ENCODE data around the gene IL6. TPM values are rescaled to one million over a fixed set of nuclear protein-coding genes. Genes with fewer than 3 reads are reported as not detected.

Gene IL6
- total and polyA plus RNA-seq, 2 of the 8 experiments (the other 6 are each of a cell fraction or from before 2014, with no cell fraction given), result 0.12 to 0.41 TPM

- H4K91ac ChIP-seq (replicated peaks; ENCODE audit: insufficient read length, low read length), result no peak overlapping the region
- H2BK120ac ChIP-seq (replicated peaks; ENCODE audit: low read depth, low read length), result no peak overlapping the region
- peak overlapping the region; percentile 26; the same call in 1 of the 2 replicates for H2BK20ac ChIP-seq (ENCODE audit: low read length)
- no peak overlapping the region for H2AFZ ChIP-seq (ENCODE audit: low read length)
- no peak overlapping the region for H3K27ac ChIP-seq (ENCODE audit: low read depth, low read length)
- H3K4me1 ChIP-seq (replicated peaks in 1 of 4; ENCODE audit: control insufficient read depth in 3 of 4, insufficient read depth in 4 of 4, low read length in 3 of 4), result peaks cover 0 to 2% (median 0%) of the 10 kb centered on the region in 4 experiments; a peak in 1 of 7 replicates
- no peak overlapping the region for H2AK5ac ChIP-seq (ENCODE audit: low read depth, low read length)
- H3K4me3 ChIP-seq (ENCODE audit: extremely low read depth in 1 of 4, insufficient read depth in 2 of 4, low read depth in 3 of 4, low read length in 4 of 4), result no peak overlapping the region
- H3K4ac ChIP-seq (replicated peaks; ENCODE audit: insufficient read length, low read depth, low read length), result no peak overlapping the region
- no peaks in the 10 kb centered on the region for H3K79me1 ChIP-seq (ENCODE audit: low read depth, low read length)
- no peaks in the 10 kb centered on the region for H4K20me1 ChIP-seq (replicated peaks in 1 of 2; ENCODE audit: control insufficient read depth in 1 of 2, insufficient read depth in 2 of 2, low read length in 2 of 2)
- ChIA-PET CTCF (ENCODE audit: partially characterized antibody) (interaction anchor here (0.9 to 6.0 kb wide), 4 partner anchors 8 to 159 kb away, joined by 3 to 56 read pairs (median 8); partner anchors contain the start of gene IL6), POLR2A (ENCODE audit: partially characterized antibody) (interaction anchor here (1.0 to 1.1 kb wide), 3 partner anchors 10 to 114 kb away, joined by 3 to 4 read pairs (median 3); no protein-coding TSS in a partner anchor)
- H3K9ac ChIP-seq (replicated peaks in 1 of 4; ENCODE audit: extremely low read depth in 1 of 4, low read depth in 3 of 4, low read length in 3 of 4), result no peak overlapping the region
- no peak overlapping the region for H4K8ac ChIP-seq (ENCODE audit: extremely low read depth, insufficient read depth, low read length)
- H3K23ac ChIP-seq (ENCODE audit: insufficient read length), result no peak overlapping the region
- no peaks in the 10 kb centered on the region for H3K27me3 ChIP-seq (replicated peaks in 1 of 4; ENCODE audit: control insufficient read depth in 3 of 4, extremely low read depth in 1 of 4, insufficient read depth in 3 of 4, low read length in 3 of 4)
- no peak overlapping the region for H2BK5ac ChIP-seq (ENCODE audit: low read depth, low read length)
- no peak overlapping the region for H2BK12ac ChIP-seq (ENCODE audit: low read depth, low read length)
- H4K5ac ChIP-seq (ENCODE audit: insufficient read length, low read depth, low read length), result no peak overlapping the region
- no peak overlapping the region for H3K56ac ChIP-seq (replicated peaks; ENCODE audit: insufficient read length, low read depth, low read length)
- no peak overlapping the region for H3K18ac ChIP-seq (ENCODE audit: extremely low read depth, low read length)
- no peaks in the 10 kb centered on the region for H3K9me3 ChIP-seq (ENCODE audit: insufficient read depth in 2 of 2, low read depth in 1 of 2, low read length in 1 of 2)
- no peaks in the 10 kb centered on the region for H3K23me2 ChIP-seq (ENCODE audit: low read depth, low read length)
- no peak overlapping the region for H3K14ac ChIP-seq (ENCODE audit: insufficient read length)
- H3K36me3 ChIP-seq (ENCODE audit: control insufficient read depth in 2 of 4, insufficient read depth in 4 of 4, low read length in 3 of 4), result no peaks in the 10 kb centered on the region
- no peak overlapping the region for H3K4me2 ChIP-seq (ENCODE audit: insufficient read depth in 1 of 2, low read depth in 2 of 2, low read length in 2 of 2)
- 45% methylated on average over 1 of the region's 1 CpG; no CpG with 5 or more reads in 1 of the 2 experiments for WGBS, 2 experiments (ENCODE audit: extremely low coverage in 1 of 2, insufficient coverage in 1 of 2, insufficient read length in 1 of 2, insufficient replicate concordance in 2 of 2, low coverage in 1 of 2, low lambda C conversion rate in 2 of 2, missing lambda C conversion rate in 1 of 2)
- no peak for DNase-seq (ENCODE audit: low read depth in 1 of 2, low spot score in 2 of 2)
- no peak for FAIRE-seq
- H2BK15ac ChIP-seq (ENCODE audit: low read length), result no peak overlapping the region
- no peaks in the 10 kb centered on the region for H3K79me2 ChIP-seq (ENCODE audit: control insufficient read depth in 1 of 2, insufficient read depth in 2 of 2, low read length in 2 of 2)
- TF ChIP-seq JUND (IDR thresholded peaks at IDR 0.05; ENCODE audit: low read length) (no peak), SIRT6 (IDR thresholded peaks at IDR 0.05; ENCODE audit: low read length) (no peak), NRF1 (IDR thresholded peaks at IDR 0.05; ENCODE audit: low read depth, low read length) (no peak), RXRA (IDR thresholded peaks at IDR 0.05; ENCODE audit: insufficient read depth, low read depth, low read length) (no peak), PHF8 (conservative IDR thresholded peaks at IDR 0.05; ENCODE audit: low read depth, low read length) (no peak), GABPA (IDR thresholded peaks at IDR 0.05; ENCODE audit: borderline replicate concordance, insufficient read depth, low read length) (no peak), BACH1 (IDR thresholded peaks at IDR 0.05; ENCODE audit: low read length) (no peak), TEAD4 (IDR thresholded peaks at IDR 0.05; ENCODE audit: low read depth, low read length) (no peak), NANOG (IDR thresholded peaks at IDR 0.05; ENCODE audit: insufficient read depth, low read depth, low read length, poor library complexity, severe bottlenecking) (no peak), CREB1 (IDR thresholded peaks at IDR 0.05) (no peak), KDM5A (IDR thresholded peaks at IDR 0.05; ENCODE audit: low read length) (no peak), CBX5 (IDR thresholded peaks at IDR 0.05; ENCODE audit: low read depth, low read length) (no peak), USF2 (IDR thresholded peaks at IDR 0.05; ENCODE audit: low read length) (no peak), POU5F1 (IDR thresholded peaks at IDR 0.05; ENCODE audit: low read depth, low read length) (no peak)
These were observed 8.0 kb upstream of the IL6 start for GRCh38 chr7:22718911-22719420.
